Brain microvascular endothelial cell (primary cell): Measurements from ENCODE around the gene TEAD3.

Experiments
- DNase-seq: peaks from one replicate; pipeline ENCODE4 v3.0.0-alpha.2; 2020
- H3K27ac ChIP-seq: fragments of 250-450 bp; sonication (Bioruptor Pico); 2 replicates; pipeline ENCODE4 v1.5.1; 2020; ENCODE audit warnings: mild to moderate bottlenecking, moderate library complexity
- H3K27me3 ChIP-seq: fragments of 250-450 bp; sonication (Bioruptor Pico); replicated peaks from 2 replicates; pipeline ENCODE4 v1.5.1; 2020; ENCODE audit warnings: mild to moderate bottlenecking
- H3K36me3 ChIP-seq: fragments of 250-450 bp; sonication (Bioruptor Pico); replicated peaks from 2 replicates; pipeline ENCODE4 v1.5.1; 2020; ENCODE audit warnings: mild to moderate bottlenecking
- H3K4me3 ChIP-seq: 2 replicates; pipeline ENCODE4 v1.5.1; 2011; ENCODE audit warnings: low read depth, mild to moderate bottlenecking, control low read depth, low read length, moderate library complexity
- in situ Hi-C: cut with HindIII; loops from 2 replicates; pipeline ENCODE4 v1.10.0; 2017; ENCODE audit warnings: low sequenced_read_pairs, low pct_ligation_motif_present
- TF ChIP-seq, protein P1 (sequence below): IDR thresholded peaks from 2 replicates; pipeline ENCODE4 v1.5.1; 2011; ENCODE audit warnings: low read depth, mild to moderate bottlenecking, moderate library complexity, low read length, control low read depth, inconsistent platforms; ENCODE audit errors: missing control alignments

TEAD3 gene

GRCh38 chr6:35477551-35478179 is 19.2 kb downstream of the TEAD3 start:
- Histone ChIP-seq H3K36me3 (peaks cover 39% of the 10 kb centered on the region), H3K27me3 (no peaks in the 10 kb centered on the region), H3K4me3 (no peak overlapping the region), H3K27ac (no peak overlapping the region)
- no peak for DNase-seq
- in situ Hi-C loops, result no loop called here
- TF ChIP-seq, protein P1, sequence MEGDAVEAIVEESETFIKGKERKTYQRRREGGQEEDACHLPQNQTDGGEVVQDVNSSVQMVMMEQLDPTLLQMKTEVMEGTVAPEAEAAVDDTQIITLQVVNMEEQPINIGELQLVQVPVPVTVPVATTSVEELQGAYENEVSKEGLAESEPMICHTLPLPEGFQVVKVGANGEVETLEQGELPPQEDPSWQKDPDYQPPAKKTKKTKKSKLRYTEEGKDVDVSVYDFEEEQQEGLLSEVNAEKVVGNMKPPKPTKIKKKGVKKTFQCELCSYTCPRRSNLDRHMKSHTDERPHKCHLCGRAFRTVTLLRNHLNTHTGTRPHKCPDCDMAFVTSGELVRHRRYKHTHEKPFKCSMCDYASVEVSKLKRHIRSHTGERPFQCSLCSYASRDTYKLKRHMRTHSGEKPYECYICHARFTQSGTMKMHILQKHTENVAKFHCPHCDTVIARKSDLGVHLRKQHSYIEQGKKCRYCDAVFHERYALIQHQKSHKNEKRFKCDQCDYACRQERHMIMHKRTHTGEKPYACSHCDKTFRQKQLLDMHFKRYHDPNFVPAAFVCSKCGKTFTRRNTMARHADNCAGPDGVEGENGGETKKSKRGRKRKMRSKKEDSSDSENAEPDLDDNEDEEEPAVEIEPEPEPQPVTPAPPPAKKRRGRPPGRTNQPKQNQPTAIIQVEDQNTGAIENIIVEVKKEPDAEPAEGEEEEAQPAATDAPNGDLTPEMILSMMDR, result no peak

GRCh38 chr6:35477028-35477427 is 19.9 kb downstream of the TEAD3 start:
- Histone ChIP-seq H3K27ac (no peak overlapping the region), H3K4me3 (no peak overlapping the region), H3K36me3 (peaks cover 44% of the 10 kb centered on the region), H3K27me3 (no peaks in the 10 kb centered on the region)
- TF ChIP-seq, protein P1, result no peak
- in situ Hi-C loops, result no loop called here
- no peak for DNase-seq

DNA sequence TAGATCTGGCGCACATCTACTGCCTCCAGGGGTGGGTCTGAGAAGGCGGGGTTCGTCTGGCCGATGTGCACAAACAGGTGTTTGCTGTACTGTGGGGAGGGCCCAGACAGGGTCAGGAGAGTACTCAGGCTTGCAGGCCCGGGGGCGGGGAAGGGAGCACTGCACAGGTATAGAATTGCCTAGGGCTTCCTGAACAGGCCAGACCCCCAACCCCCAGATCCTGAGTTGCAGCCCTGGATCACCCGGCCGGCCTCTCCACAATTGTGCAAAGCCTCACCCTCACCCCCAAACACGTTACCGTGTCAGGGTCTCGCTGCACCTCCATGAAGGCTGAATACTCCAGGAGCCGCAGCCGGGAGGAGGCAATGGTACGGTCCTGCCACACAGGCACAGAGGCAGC is 20.9 kb downstream of the TEAD3 start:
- TF ChIP-seq, protein P1, result no peak
- in situ Hi-C loops, result no loop called here
- H3K4me3 ChIP-seq, result no peak overlapping the region
- peaks cover 50% of the 10 kb centered on the region for H3K36me3 ChIP-seq
- no peak overlapping the region for H3K27ac ChIP-seq
- no peak for DNase-seq
- H3K27me3 ChIP-seq, result no peaks in the 10 kb centered on the region

DNA sequence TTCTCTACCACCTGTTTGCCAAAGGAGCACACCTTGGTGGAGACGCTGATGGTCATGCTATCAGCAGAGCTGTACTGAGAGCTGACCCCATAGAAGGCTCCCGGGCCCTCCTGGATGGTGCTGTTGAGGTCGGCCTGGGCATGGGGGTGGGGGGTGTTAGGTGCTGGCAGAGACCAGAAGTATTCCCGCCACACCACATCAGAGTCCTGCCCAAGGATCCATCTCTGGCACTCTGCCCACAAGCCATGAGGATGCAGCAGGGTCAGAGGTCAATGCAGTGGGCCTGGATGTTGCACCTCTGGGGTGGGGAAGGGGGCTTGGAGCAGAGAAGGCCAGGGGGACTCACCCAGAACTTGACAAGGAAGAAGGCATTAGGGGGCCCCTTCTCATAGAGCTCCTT is 21.3 kb downstream of the TEAD3 start:
- no peak overlapping the region for H3K4me3 ChIP-seq
- H3K36me3 ChIP-seq, result peaks cover 55% of the 10 kb centered on the region
- H3K27ac ChIP-seq, result no peak overlapping the region
- no peak for DNase-seq
- in situ Hi-C loops, result no loop called here
- TF ChIP-seq, protein P1, result no peak
- H3K27me3 ChIP-seq, result no peaks in the 10 kb centered on the region

DNA sequence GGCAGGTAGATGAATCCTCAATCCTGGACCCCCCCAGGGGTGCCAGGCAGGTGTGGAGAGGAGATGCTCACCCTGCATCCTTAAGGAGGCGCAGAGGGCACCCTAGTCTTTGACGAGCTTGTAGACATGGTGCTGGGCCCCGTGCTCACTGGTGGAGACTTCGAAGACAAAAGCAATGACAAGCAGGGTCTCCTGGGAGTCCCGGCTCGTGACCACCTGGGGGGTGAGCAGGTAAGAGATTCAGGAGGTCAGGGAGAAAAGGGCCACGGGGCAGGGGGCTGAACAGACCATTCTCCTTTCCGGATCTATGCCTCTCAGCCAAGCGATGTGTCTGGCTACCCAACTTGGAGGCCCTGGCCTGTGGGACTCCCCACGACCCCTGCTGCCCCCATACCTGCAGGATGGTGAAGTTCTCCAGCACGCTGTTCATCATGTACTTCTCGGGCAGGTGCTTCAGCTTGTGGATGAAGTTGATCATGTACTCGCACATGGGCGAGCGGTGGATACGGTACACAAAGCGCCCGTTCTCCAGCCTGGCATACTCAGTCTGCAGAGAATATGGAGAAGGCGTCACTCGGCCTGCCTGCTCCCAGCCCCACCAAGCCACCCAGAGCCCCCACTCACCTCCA is 21.8 kb downstream of the TEAD3 start:
- TF ChIP-seq, protein P1, result no peak
- Histone ChIP-seq H3K4me3 (no peak overlapping the region), H3K27ac (no peak overlapping the region), H3K36me3 (peaks cover 60% of the 10 kb centered on the region), H3K27me3 (no peaks in the 10 kb centered on the region)
- no peak for DNase-seq
- in situ Hi-C loops, result no loop called here
